ENCODE data around the gene NPHS1. TPM values are rescaled to one million over a fixed set of nuclear protein-coding genes. Genes with fewer than 3 reads are reported as not detected.

The NPHS1 gene
- total and polyA plus RNA-seq, 7 experiments from 2014 or later: 0.30 to 0.51 TPM; not detected in 5

GRCh38 chr19:35788205-35788960 is 63.9 kb downstream of the NPHS1 start:
- Mint-ChIP-seq H3K4me3 (no peak overlapping the region), H3K9me3 (no peaks in the 10 kb centered on the region), H3K4me1 (no peaks in the 10 kb centered on the region), H3K27ac (peak overlapping the region in 1 of 9 donors; percentile 52), H3K27me3 (peaks cover 0 to 4% (median 0%) of the 10 kb centered on the region in 5 donors), H3K36me3 (peaks cover 0 to under 1% (median 0%) of the 10 kb centered on the region in 5 donors)
- Histone ChIP-seq H3K27me3 (ENCODE audit: control insufficient read depth in 2 of 2, insufficient read depth in 2 of 2, low read length in 2 of 2) (no peaks in the 10 kb centered on the region), H3K36me3 (ENCODE audit: control insufficient read depth in 2 of 3, insufficient read depth in 3 of 3, low read length in 3 of 3) (peaks cover 0 to 7% (median 0%) of the 10 kb centered on the region in 3 experiments), H3K4me3 (ENCODE audit: low read length) (no peak overlapping the region), H3K9me3 (ENCODE audit: control insufficient read depth in 2 of 3, low read length in 3 of 3) (no peaks in the 10 kb centered on the region), H3K4me1 (ENCODE audit: control insufficient read depth in 2 of 2, insufficient read depth in 2 of 2, low read length in 2 of 2) (no peaks in the 10 kb centered on the region), H3K27ac (ENCODE audit: low read depth, low read length) (no peak overlapping the region)
- ChIA-PET CTCF (interaction anchor here (0.6 kb wide), 1 partner anchor 389 kb away, joined by 5 read pairs; no protein-coding TSS in a partner anchor), POLR2A (no interaction called here)
- intact Hi-C loops (cut with micrococcal nuclease): no loop called here
- no peak for DNase-seq
- ATAC-seq: no peak

DNA sequence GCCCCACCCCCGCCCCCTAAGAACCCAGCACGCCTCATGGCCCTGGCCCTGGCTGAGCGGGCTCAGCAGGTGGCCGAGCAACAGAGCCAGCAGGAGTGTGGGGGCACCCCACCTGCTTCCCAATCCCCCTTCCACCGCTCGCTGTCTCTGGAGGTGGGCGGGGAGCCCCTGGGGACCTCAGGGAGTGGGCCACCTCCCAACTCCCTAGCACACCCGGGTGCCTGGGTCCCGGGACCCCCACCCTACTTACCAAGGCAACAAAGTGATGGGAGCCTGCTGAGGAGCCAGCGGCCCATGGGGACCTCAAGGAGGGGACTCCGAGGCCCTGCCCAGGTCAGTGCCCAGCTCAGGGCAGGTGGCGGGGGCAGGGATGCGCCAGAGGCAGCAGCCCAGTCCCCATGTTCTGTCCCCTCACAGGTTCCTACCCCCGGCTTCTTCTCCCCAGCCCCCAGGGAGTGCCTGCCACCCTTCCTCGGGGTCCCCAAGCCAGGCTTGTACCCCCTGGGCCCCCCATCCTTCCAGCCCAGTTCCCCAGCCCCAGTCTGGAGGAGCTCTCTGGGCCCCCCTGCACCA is 65.0 kb downstream of the NPHS1 start:
- no peak for ATAC-seq
- intact Hi-C loops (cut with micrococcal nuclease): no loop called here
- Histone ChIP-seq H3K4me1 (ENCODE audit: control insufficient read depth in 2 of 2, insufficient read depth in 2 of 2, low read length in 2 of 2) (no peaks in the 10 kb centered on the region), H3K27me3 (ENCODE audit: control insufficient read depth in 2 of 2, insufficient read depth in 2 of 2, low read length in 2 of 2) (no peaks in the 10 kb centered on the region), H3K27ac (ENCODE audit: low read depth, low read length) (no peak overlapping the region), H3K9me3 (ENCODE audit: control insufficient read depth in 2 of 3, low read length in 3 of 3) (no peaks in the 10 kb centered on the region), H3K36me3 (ENCODE audit: control insufficient read depth in 2 of 3, insufficient read depth in 3 of 3, low read length in 3 of 3) (peaks cover 0 to 12% (median 0%) of the 10 kb centered on the region in 3 experiments), H3K4me3 (ENCODE audit: low read length) (no peak overlapping the region)
- no peak overlapping the region for H3K4me3 Mint-ChIP-seq
- CTCF ChIA-PET: no interaction called here
- no peak for DNase-seq
- POLR2A ChIA-PET: no interaction called here
- H3K27ac Mint-ChIP-seq: no peak overlapping the region
- H3K27me3 Mint-ChIP-seq: no peaks in the 10 kb centered on the region
- peaks cover 0 to 4% (median 0%) of the 10 kb centered on the region in 7 donors for H3K4me1 Mint-ChIP-seq
- no peaks in the 10 kb centered on the region for H3K9me3 Mint-ChIP-seq
- H3K36me3 Mint-ChIP-seq: peaks cover 0 to 8% (median 2%) of the 10 kb centered on the region in 5 donors

DNA sequence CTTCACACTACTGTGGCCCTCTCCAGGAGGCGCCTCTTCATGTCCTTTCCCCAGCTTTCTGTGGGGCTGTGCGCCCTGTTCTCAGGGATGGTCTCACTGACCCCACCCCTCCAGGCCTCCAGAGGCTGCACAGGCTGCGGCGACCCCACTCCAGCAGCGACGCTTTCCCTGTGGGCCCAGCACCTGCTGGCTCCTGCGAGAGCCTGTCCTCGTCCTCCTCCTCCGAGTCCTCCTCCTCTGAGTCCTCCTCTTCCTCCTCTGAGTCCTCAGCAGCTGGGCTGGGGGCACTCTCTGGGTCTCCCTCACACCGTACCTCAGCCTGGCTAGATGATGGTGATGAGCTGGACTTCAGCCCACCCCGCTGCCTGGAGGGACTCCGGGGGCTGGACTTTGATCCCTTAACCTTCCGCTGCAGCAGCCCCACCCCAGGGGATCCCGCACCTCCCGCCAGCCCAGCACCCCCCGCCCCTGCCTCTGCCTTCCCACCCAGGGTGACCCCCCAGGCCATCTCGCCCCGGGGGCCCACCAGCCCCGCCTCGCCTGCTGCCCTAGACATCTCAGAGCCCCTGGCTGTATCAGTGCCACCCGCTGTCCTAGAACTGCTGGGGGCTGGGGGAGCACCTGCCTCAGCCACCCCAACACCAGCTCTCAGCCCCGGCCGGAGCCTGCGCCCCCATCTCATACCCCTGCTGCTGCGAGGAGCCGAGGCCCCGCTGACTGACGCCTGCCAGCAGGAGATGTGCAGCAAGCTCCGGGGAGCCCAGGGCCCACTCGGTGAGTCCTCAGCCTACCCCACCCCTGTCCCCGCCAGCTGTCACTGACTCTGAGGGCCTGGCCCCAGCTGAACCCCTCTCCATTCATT is 65.8 kb downstream of the NPHS1 start:
- Histone ChIP-seq H3K36me3 (ENCODE audit: control insufficient read depth in 2 of 3, insufficient read depth in 3 of 3, low read length in 3 of 3) (peaks cover 0 to 14% (median 0%) of the 10 kb centered on the region in 3 experiments), H3K4me3 (ENCODE audit: low read length) (no peak overlapping the region), H3K4me1 (ENCODE audit: control insufficient read depth in 2 of 2, insufficient read depth in 2 of 2, low read length in 2 of 2) (no peaks in the 10 kb centered on the region), H3K9me3 (ENCODE audit: control insufficient read depth in 2 of 3, low read length in 3 of 3) (no peaks in the 10 kb centered on the region), H3K27ac (ENCODE audit: low read depth, low read length) (no peak overlapping the region), H3K27me3 (ENCODE audit: control insufficient read depth in 2 of 2, insufficient read depth in 2 of 2, low read length in 2 of 2) (no peaks in the 10 kb centered on the region)
- H3K27me3 Mint-ChIP-seq: no peaks in the 10 kb centered on the region
- no peak overlapping the region for H3K27ac Mint-ChIP-seq
- H3K4me1 Mint-ChIP-seq: peaks cover 0 to 4% (median 0%) of the 10 kb centered on the region in 7 donors
- H3K9me3 Mint-ChIP-seq: no peaks in the 10 kb centered on the region
- H3K4me3 Mint-ChIP-seq: no peak overlapping the region
- no peak for DNase-seq
- ATAC-seq: no peak
- intact Hi-C loops (cut with micrococcal nuclease): no loop called here
- ChIA-PET POLR2A (no interaction called here), CTCF (no interaction called here)
- peaks cover 0 to 8% (median 2%) of the 10 kb centered on the region in 5 donors for H3K36me3 Mint-ChIP-seq

DNA sequence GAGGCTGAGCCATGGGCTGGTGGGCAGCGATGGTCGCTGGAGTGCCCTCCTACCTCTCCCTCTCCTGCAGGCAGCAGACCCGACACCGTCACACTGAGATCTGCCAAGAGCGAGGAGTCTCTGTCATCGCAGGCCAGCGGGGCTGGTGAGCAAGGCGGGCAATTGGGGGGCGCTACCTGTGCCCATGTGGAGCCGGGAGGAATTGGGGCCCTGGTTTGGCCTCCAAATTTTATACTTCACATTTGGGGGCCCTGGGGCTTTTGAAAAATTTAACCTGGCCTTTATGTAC is 67.0 kb downstream of the NPHS1 start:
- H3K27ac Mint-ChIP-seq: no peak overlapping the region
- peaks cover 0 to 19% (median 0%) of the 10 kb centered on the region in 3 experiments for H3K36me3 ChIP-seq (ENCODE audit: control insufficient read depth in 2 of 3, insufficient read depth in 3 of 3, low read length in 3 of 3)
- ChIA-PET POLR2A (no interaction called here), CTCF (no interaction called here)
- H3K27ac ChIP-seq (ENCODE audit: low read depth, low read length): no peak overlapping the region
- ATAC-seq (no peak), DNase-seq (no peak)
- H3K4me3 ChIP-seq (ENCODE audit: low read length): no peak overlapping the region
- H3K4me1 Mint-ChIP-seq: peaks cover 0 to 4% (median 0%) of the 10 kb centered on the region in 7 donors
- no peak overlapping the region for H3K4me3 Mint-ChIP-seq
- H3K9me3 ChIP-seq (ENCODE audit: control insufficient read depth in 2 of 3, low read length in 3 of 3): no peaks in the 10 kb centered on the region
- no peaks in the 10 kb centered on the region for H3K27me3 ChIP-seq (ENCODE audit: control insufficient read depth in 2 of 2, insufficient read depth in 2 of 2, low read length in 2 of 2)
- peaks cover 0 to 8% (median 5%) of the 10 kb centered on the region in 5 donors for H3K36me3 Mint-ChIP-seq
- H3K27me3 Mint-ChIP-seq: no peaks in the 10 kb centered on the region
- no peaks in the 10 kb centered on the region for H3K9me3 Mint-ChIP-seq
- H3K4me1 ChIP-seq (ENCODE audit: control insufficient read depth in 2 of 2, insufficient read depth in 2 of 2, low read length in 2 of 2): no peaks in the 10 kb centered on the region
- intact Hi-C loops (cut with micrococcal nuclease): no loop called here

DNA sequence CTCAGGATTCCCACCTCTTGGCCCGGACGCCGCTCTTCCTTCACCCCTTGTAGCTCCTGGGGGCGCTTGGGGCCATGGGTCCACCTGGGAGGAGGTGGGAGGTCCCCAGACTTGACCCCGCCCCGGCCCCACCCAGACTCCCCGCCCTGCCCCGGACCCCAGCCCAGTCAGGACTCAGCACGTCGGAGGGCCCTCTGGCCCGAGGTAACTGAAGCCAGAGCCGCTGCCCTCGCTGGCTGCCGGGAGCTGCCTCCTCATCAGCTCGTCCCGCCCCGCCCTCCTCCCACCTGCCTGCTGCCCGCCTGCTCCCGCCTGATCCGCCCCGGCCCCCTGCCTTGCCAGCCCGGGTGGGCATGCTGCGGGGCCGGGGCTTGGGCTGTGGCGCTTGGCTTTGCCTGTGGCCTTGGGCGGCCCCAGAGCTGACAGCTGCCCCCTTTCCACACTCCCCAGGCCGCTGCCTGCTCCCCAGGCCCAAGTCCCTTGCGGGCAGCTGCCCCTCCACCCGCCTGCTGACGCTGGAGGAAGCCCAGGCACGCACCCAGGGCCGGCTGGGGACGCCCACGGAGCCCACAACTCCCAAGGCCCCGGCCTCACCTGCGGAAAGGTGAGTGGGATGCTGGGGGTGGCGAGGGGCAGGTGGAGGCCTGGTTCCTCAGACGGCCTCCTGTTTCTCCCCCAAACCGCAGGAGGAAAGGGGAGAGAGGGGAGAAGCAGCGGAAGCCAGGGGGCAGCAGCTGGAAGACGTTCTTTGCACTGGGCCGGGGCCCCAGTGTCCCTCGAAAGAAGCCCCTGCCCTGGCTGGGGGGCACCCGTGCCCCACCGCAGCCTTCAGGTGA is 67.6 kb downstream of the NPHS1 start:
- CTCF ChIA-PET: no interaction called here
- peaks cover 0 to 4% (median 0%) of the 10 kb centered on the region in 7 donors for H3K4me1 Mint-ChIP-seq
- ATAC-seq: no peak
- H3K9me3 Mint-ChIP-seq: no peaks in the 10 kb centered on the region
- no peak overlapping the region for H3K4me3 Mint-ChIP-seq
- POLR2A ChIA-PET: no interaction called here
- no peak overlapping the region for H3K27ac Mint-ChIP-seq
- no peak for DNase-seq
- H3K27me3 Mint-ChIP-seq: no peaks in the 10 kb centered on the region
- H3K36me3 Mint-ChIP-seq: peaks cover 0 to 8% (median 5%) of the 10 kb centered on the region in 5 donors
- intact Hi-C loops (cut with micrococcal nuclease): no loop called here
- Histone ChIP-seq H3K4me1 (ENCODE audit: control insufficient read depth in 2 of 2, insufficient read depth in 2 of 2, low read length in 2 of 2) (no peaks in the 10 kb centered on the region), H3K4me3 (ENCODE audit: low read length) (no peak overlapping the region), H3K9me3 (ENCODE audit: control insufficient read depth in 2 of 3, low read length in 3 of 3) (no peaks in the 10 kb centered on the region), H3K36me3 (ENCODE audit: control insufficient read depth in 2 of 3, insufficient read depth in 3 of 3, low read length in 3 of 3) (peaks cover 0 to 22% (median 0%) of the 10 kb centered on the region in 3 experiments), H3K27ac (ENCODE audit: low read depth, low read length) (no peak overlapping the region), H3K27me3 (ENCODE audit: control insufficient read depth in 2 of 2, insufficient read depth in 2 of 2, low read length in 2 of 2) (no peaks in the 10 kb centered on the region)
